Smooth muscle cell (in vitro differentiated cells): ENCODE measurements around the gene MAVS. TPM values are rescaled to one million over a fixed set of nuclear protein-coding genes. Genes with fewer than 3 reads are reported as not detected.

Experiments used
- DNase-seq: peaks from one replicate; lab custom pipeline; 2025; ENCODE audit not compliant: unreplicated experiment; lab: John Stamatoyannopoulos, UW
- H2AFZ ChIP-seq: fragments of 200-600 bp; sonication (generic); 2 replicates; pipeline ENCODE4 v1.6.0; 2016; ENCODE audit warnings: antibody characterized with exemption, low read depth, mild to moderate bottlenecking
- H3F3A ChIP-seq: fragments of 200-600 bp; sonication (generic); 2 replicates; pipeline ENCODE4 v1.6.0; 2017; ENCODE audit warnings: antibody characterized with exemption, low read depth
- H3K27ac ChIP-seq: fragments of 200-600 bp; sonication (generic); 2 replicates; pipeline ENCODE4 v1.5.1; 2016; ENCODE audit warnings: low read depth, mild to moderate bottlenecking
- H3K27me3 ChIP-seq: fragments of 200-600 bp; sonication (generic); 2 replicates; pipeline ENCODE4 v1.6.1; 2016; ENCODE audit warnings: low read depth, mild to moderate bottlenecking
- H3K36me3 ChIP-seq: fragments of 200-600 bp; sonication (generic); 2 replicates; pipeline ENCODE4 v1.5.1; 2016; ENCODE audit warnings: low read depth
- H3K4me1 ChIP-seq: fragments of 200-600 bp; sonication (generic); 2 replicates; pipeline ENCODE4 v1.5.1; 2016; ENCODE audit warnings: low read depth
- H3K4me2 ChIP-seq: fragments of 200-600 bp; sonication (generic); 2 replicates; pipeline ENCODE4 v1.6.0; 2016; ENCODE audit warnings: mild to moderate bottlenecking
- H3K4me3 ChIP-seq: fragments of 200-600 bp; sonication (generic); 2 replicates; pipeline ENCODE4 v1.5.1; 2016; ENCODE audit warnings: mild to moderate bottlenecking
- H3K79me2 ChIP-seq: fragments of 200-600 bp; sonication (generic); 2 replicates; pipeline ENCODE4 v1.6.0; 2016; ENCODE audit warnings: low read depth, mild to moderate bottlenecking
- H3K9ac ChIP-seq: fragments of 200-600 bp; sonication (generic); 2 replicates; pipeline ENCODE4 v1.6.0; 2016; ENCODE audit warnings: low read depth
- H3K9me3 ChIP-seq: fragments of 200-600 bp; sonication (generic); replicated peaks from 2 replicates; pipeline ENCODE4 v1.5.1; 2016; ENCODE audit warnings: low read depth
- H4K20me1 ChIP-seq: fragments of 200-600 bp; sonication (generic); 2 replicates; pipeline ENCODE4 v1.6.0; 2016; ENCODE audit warnings: low read depth
- CTCF ChIP-seq: fragments of 200-600 bp; sonication (generic); IDR thresholded peaks from 2 replicates; pipeline ENCODE4 v1.5.1; 2017; ENCODE audit warnings: borderline replicate concordance, mild to moderate bottlenecking, antibody characterized with exemption; ENCODE audit not compliant: insufficient read depth, poor library complexity, severe bottlenecking
- WGBS: methylation state at CpG from one replicate; pipeline ENCODE4 v1.1.7; 2016; ENCODE audit warnings: low lambda C conversion rate; 5-methylcytosine and 5-hydroxymethylcytosine counted together
- polyA plus RNA-seq: library from polyadenylated mRNA; unstranded; fragments of >200 nt; fragmentation: Nextera tagmentation; extraction: Ambion mirVana; gene quantifications from 2 replicates; pipeline ENCODE4 v1.2.1, GENCODE V29; 2016
- total RNA-seq: library from RNA; depleted of rRNA; stranded (reverse); fragments of >200 nt; gene quantifications from 2 replicates; pipeline ENCODE4 v1.2.3, GENCODE V29; 2014

Gene MAVS
- total and polyA plus RNA-seq, 2 experiments from 2014 or later: 7.8 to 12.5 TPM

DNA sequence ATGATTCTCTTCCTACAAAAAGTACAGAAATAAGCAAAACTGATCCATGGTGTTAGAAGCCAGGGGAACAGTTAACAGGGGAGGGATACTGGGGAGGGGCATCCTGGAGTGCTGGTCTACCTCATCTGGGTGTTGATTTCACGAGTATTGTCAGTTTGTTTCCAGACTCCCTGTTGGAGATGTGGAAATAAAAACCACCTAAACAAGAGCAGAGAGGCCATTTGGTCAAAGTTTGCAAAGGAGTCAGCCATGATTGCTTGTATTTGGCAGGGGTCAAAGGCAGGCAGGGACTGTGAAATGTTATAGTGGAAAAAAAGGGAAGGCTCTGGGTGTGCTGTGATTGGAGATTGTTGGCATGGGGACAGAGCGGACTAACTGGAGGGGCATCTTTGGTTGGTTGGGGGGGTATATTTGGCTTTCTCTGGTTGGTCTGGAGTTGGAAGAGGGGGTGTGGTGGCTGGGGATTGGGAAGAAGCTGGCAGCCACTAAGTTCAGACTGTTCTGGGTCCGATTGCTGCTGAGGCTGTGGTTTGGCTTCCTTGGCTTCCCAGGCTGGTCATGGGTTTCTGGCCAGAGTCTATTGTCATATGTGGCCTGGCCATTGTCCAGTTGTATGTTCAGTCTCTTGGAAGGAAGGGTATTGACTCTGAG is 27.7 kb downstream of the MAVS start:
- 67% methylated on average over 3 of the region's 3 CpGs for WGBS
- no peaks in the 10 kb centered on the region for H3K27me3 ChIP-seq
- no peak overlapping the region for H3K9ac ChIP-seq
- H3K9me3 ChIP-seq: no peaks in the 10 kb centered on the region
- peaks cover 7% of the 10 kb centered on the region for H4K20me1 ChIP-seq
- no peak overlapping the region for H2AFZ ChIP-seq
- no peak for TF ChIP-seq CTCF
- no peaks in the 10 kb centered on the region for H3K79me2 ChIP-seq
- H3K4me1 ChIP-seq: no peaks in the 10 kb centered on the region
- H3K27ac ChIP-seq: no peak overlapping the region
- no peak overlapping the region for H3K4me3 ChIP-seq
- H3K4me2 ChIP-seq: no peak overlapping the region
- no peaks in the 10 kb centered on the region for H3K36me3 ChIP-seq
- no peak for DNase-seq
- no peaks in the 10 kb centered on the region for H3F3A ChIP-seq

DNA sequence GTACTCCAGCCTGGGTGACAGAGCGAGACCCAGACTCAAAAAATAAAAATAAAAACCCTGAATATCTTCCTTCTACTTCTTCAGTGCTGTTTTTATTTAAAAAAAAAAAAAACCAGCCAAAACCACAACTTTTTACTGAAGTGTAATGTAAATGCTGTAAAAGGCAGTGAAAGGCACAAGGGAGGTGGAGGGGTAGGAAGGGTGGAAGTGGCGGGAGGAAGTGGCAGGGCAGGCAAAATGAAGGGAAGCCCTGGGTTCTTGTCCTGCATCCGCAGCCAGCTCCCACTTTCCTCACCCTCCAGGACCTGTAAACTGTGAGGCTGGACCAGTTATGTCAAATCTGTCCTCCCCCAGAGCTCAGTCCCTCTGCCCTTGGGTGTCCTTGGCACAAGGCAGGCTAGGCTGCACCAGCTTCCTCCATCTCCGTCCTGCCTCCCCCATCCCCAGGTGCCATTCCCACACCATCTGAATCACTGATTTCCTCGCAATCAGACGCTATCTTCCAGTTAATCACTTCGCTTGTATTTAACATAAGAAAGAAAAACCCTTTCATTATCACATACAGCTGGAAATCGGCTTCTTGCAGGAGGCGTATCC is 28.8 kb downstream of the MAVS start:
- H3K36me3 ChIP-seq: no peaks in the 10 kb centered on the region
- H4K20me1 ChIP-seq: peaks cover 7% of the 10 kb centered on the region
- 91% methylated on average over 9 of the region's 9 CpGs for WGBS
- no peak overlapping the region for H3K9ac ChIP-seq
- H3K4me1 ChIP-seq: no peaks in the 10 kb centered on the region
- H3K27me3 ChIP-seq: no peaks in the 10 kb centered on the region
- TF ChIP-seq CTCF: no peak
- H3K9me3 ChIP-seq: no peaks in the 10 kb centered on the region
- no peak overlapping the region for H2AFZ ChIP-seq
- H3K4me2 ChIP-seq: no peak overlapping the region
- no peaks in the 10 kb centered on the region for H3K79me2 ChIP-seq
- H3F3A ChIP-seq: no peaks in the 10 kb centered on the region
- H3K4me3 ChIP-seq: no peak overlapping the region
- no peak overlapping the region for H3K27ac ChIP-seq
- no peak for DNase-seq

- no peak overlapping the region for H3K4me3 ChIP-seq
- 94% methylated on average over 1 of the region's 1 CpG for WGBS
- DNase-seq: no peak
Measured at GRCh38 chr20:3876000-3876399, 29.4 kb downstream of the MAVS start.

More at GRCh38 chr20:3876000-3876399, 29.4 kb downstream of the MAVS start:
- Histone ChIP-seq H3K36me3 (no peaks in the 10 kb centered on the region), H3K4me2 (no peak overlapping the region), H2AFZ (no peak overlapping the region), H3K27ac (no peak overlapping the region), H3K79me2 (no peaks in the 10 kb centered on the region), H3K9ac (no peak overlapping the region), H3K9me3 (no peaks in the 10 kb centered on the region), H3K27me3 (no peaks in the 10 kb centered on the region), H3K4me1 (no peaks in the 10 kb centered on the region), H4K20me1 (peaks cover 7% of the 10 kb centered on the region), H3F3A (no peaks in the 10 kb centered on the region)
- TF ChIP-seq CTCF: no peak
